ENCODE data around the gene STAT5B.
"Not testable (repeated sequence)": the region's sequence is repeated elsewhere in the genome, so short reads cannot be mapped to it uniquely, and the experiment has no call there.

Gene STAT5B

DNA sequence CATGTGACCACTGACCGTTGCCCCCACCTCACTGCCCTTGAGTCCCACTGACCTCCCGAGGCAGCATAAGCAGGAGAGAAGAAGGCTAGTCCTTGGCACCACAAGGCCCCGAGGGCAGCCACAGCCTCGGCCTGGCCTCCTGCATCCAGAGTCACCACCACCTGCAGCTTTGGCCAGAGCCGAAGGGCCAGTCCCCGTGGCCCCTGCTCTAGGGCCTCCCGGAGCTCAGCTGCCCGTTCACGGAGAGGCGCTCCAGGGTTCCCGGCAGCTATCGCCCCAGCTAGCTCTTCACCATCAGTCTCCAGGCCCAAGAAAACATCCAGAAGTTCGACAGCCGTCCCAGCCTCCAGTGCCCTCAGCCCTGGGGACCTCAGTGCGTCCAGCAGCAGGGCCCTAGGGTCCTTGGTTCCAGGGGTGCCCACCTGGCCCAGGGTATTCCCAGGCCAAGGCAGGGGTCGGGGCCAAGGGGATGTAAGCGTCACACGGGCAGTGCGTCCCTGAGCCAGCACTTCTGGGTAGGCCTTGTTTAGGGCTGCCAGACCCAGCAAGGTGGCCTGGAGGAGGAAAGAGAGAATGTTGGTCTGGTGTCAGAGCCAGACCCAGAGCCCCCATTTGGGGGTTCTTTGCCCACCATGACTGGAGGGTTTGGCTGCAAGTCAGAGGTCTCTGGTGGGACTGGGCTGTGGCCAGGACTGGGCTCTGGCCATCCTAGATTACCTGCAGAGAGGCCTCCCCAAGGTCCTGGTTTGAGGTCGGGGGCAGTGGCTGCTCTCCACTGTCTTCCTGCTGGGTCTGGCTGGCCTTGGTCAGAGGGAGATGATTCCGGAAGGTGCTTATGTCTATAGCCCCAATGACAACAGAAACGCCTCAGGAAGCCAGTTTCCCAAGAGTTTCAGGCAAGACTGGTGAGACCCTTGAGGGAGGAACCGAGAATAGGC lies 83.7 kb downstream of the STAT5B start:
- TF ChIP-seq CTCF (IDR thresholded peaks at IDR 0.05; ENCODE audit: low read depth, low read length, missing control alignments): no peak
- DNase-seq (ENCODE audit: low read depth): no peak
- in situ Hi-C loops (cut with HindIII; ENCODE audit: low sequenced_read_pairs): no loop called here
- no peak overlapping the region for H3K4me3 ChIP-seq (ENCODE audit: low read depth, low read length)

- no peak overlapping the region for H3K4me3 ChIP-seq (ENCODE audit: low read depth, low read length)
- no peak for DNase-seq (ENCODE audit: low read depth)
- in situ Hi-C loops (cut with HindIII; ENCODE audit: low sequenced_read_pairs): no loop called here
- no peak for TF ChIP-seq CTCF (IDR thresholded peaks at IDR 0.05; ENCODE audit: low read depth, low read length, missing control alignments)
These were observed 84.9 kb downstream of the STAT5B start for GRCh38 chr17:42191275-42191608.

DNA sequence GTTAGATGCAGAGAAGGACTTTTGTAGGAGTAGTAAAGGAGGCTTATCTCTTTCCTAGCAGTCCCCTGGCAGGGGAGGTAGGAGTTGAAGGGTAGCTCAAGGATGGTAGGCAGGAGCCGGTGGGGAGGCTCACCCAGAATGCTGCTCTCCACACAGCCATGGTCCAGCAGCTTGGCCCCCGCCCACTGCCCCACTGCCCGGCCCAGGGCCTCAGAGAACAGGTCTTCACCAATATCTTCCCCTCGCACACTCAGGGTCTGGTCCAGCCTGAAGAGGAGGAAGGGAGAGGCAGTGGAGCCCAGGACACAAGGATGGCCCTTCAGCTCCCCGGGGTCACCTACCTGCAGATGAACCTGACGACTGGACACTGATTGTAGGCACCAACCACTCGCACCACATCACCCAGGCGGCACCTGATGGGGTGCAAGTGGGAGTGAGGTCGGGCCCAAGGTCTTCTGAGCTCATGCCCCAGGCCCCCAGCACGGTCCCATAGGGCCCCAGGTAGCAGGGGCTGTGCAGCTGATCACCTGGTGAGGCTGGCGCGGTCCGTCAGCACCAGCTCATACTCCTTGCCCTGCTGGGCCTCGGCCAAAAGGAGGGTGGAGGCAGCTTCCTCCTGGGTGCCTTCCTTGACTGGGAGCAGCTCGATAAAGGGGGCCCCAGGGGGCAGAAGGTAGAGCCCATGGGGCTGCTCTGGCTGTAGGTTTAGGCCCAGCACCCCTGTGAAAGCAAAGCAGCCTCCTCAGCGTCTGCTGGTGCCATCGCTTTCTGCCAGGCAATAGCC lies 85.5 kb downstream of the STAT5B start:
- TF ChIP-seq CTCF (IDR thresholded peaks at IDR 0.05; ENCODE audit: low read depth, low read length, missing control alignments): no peak
- H3K4me3 ChIP-seq (ENCODE audit: low read depth, low read length): no peak overlapping the region
- DNase-seq (ENCODE audit: low read depth): no peak
- in situ Hi-C loops (cut with HindIII; ENCODE audit: low sequenced_read_pairs): no loop called here

DNA sequence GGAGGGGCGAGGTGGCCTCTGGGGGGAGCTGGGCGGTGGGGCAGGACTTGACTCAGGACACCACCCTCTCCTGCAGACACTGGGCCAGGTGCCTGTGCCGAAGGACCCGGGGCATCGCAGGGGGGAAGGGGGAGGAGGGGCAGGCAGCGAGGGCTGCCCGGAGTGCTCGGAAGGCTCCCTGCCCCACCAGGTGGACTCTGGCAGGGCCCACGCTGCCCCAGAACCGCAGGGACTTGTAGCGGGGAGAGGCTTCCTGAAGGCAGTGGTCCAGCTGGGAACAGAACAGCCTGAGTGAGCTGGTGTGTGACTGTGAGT lies 86.6 kb downstream of the STAT5B start:
- no peak for TF ChIP-seq CTCF (IDR thresholded peaks at IDR 0.05; ENCODE audit: low read depth, low read length, missing control alignments)
- DNase-seq (ENCODE audit: low read depth): no peak
- in situ Hi-C loops (cut with HindIII; ENCODE audit: low sequenced_read_pairs): no loop called here
- no peak overlapping the region for H3K4me3 ChIP-seq (ENCODE audit: low read depth, low read length)

- in situ Hi-C loops (cut with HindIII; ENCODE audit: low sequenced_read_pairs): no loop called here
- no peak overlapping the region for H3K4me3 ChIP-seq (ENCODE audit: low read depth, low read length)
- no peak for TF ChIP-seq CTCF (IDR thresholded peaks at IDR 0.05; ENCODE audit: low read depth, low read length, missing control alignments)
- DNase-seq (ENCODE audit: low read depth): no peak
These were observed 87.2 kb downstream of the STAT5B start for GRCh38 chr17:42188749-42189650.

DNA sequence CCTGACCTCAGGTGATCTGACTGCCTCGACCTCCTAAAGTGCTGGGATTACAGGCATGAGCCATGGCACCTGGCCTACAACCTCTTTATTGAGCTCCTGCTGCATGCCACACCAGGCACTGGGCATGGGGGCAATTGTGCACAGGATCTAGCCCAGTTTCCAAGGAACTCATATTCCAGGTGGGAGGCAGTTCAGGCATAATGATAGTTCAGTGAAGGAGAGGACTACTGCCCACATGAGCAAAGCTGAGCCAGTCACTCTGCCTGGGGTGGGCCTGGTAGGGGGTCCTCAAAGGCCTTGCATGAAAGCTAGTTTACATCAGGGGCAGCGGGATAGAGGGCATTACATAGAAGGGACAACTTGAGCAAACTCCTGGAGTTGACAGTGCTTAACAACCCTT lies 88.4 kb downstream of the STAT5B start:
- DNase-seq (ENCODE audit: low read depth): no peak
- TF ChIP-seq CTCF (IDR thresholded peaks at IDR 0.05; ENCODE audit: low read depth, low read length, missing control alignments): no peak
- in situ Hi-C loops (cut with HindIII; ENCODE audit: low sequenced_read_pairs): no loop called here
- no peak overlapping the region for H3K4me3 ChIP-seq (ENCODE audit: low read depth, low read length)

DNA sequence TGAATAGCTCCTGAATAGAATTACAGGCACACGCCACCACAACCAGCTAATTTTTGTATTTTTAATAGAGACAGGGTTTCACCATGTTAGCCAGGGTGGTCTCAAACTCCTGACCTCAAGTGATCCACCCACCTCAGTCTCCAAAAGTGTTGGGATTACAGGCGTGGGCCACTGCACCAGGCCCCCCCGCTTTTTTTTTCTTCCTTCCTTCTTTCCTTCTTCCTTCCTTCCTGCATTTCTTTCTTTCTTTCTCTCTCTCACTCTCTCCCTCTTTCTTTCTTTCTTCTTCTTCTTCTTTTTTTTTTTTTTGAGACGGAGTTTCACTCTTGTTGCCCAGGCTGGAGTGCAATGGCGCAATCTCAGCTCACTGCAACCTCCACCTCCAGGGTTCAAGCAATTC lies 90.0 kb downstream of the STAT5B start:
- H3K4me3 ChIP-seq (ENCODE audit: low read depth, low read length); in situ Hi-C loops (cut with HindIII; ENCODE audit: low sequenced_read_pairs); DNase-seq (ENCODE audit: low read depth): not testable (repeated sequence)

All from astrocyte of the cerebellum (primary cell).